GM11168 (cell line): ENCODE results near the gene SPDYE2B.
"Not testable (repeated sequence)": the region's sequence is repeated elsewhere in the genome, so short reads cannot be mapped to it uniquely, and the experiment has no call there.

Experiments
- in situ Hi-C: fragments of 300-500 bp; cut with MboI; formaldehyde crosslinking; loops from one replicate; pipeline ENCODE4 v1.12.0; 2022; ENCODE audit warnings: low sequenced_read_pairs; ENCODE audit not compliant: unreplicated experiment

The SPDYE2B gene

GRCh38 chr7:102649924-102650323, at the start of gene SPDYE2B:
Gene SPDYE2B (plus strand): TSS chr7:102650319. CDS start chr7:102652349, 2,030 bp downstream.
- in situ Hi-C loops: not testable (repeated sequence)

GRCh38 chr7:102602317-102602716, 47.8 kb upstream of the SPDYE2B start:
- in situ Hi-C loops: loop anchor here (25.0 kb wide), 1 partner anchor 90 kb away; the partner anchor contains the start of gene RASA4B

- in situ Hi-C loops: loop anchor here (25.0 kb wide), 1 partner anchor 92 kb away; the partner anchor contains the start of gene RASA4B
Observed at GRCh38 chr7:102604431-102605145, 45.5 kb upstream of the SPDYE2B start.

- in situ Hi-C loops: loop anchor here (25.0 kb wide), 1 partner anchor 95 kb away; the partner anchor contains the start of gene RASA4B
Observed at GRCh38 chr7:102606848-102607247, 43.3 kb upstream of the SPDYE2B start.

- in situ Hi-C loops: loop anchor here (25.0 kb wide), 1 partner anchor 97 kb away; the partner anchor contains the start of gene RASA4B
Observed at GRCh38 chr7:102609734-102610133, 40.4 kb upstream of the SPDYE2B start.

- in situ Hi-C loops: loop anchor here (25.0 kb wide), 1 partner anchor 98 kb away; the partner anchor contains the start of gene RASA4B
Observed at GRCh38 chr7:102610441-102610840, 39.7 kb upstream of the SPDYE2B start.

GRCh38 chr7:102611013-102611674, 39.0 kb upstream of the SPDYE2B start:
- in situ Hi-C loops: loop anchor here (25.0 kb wide), 1 partner anchor 99 kb away; the partner anchor contains the start of gene RASA4B

- in situ Hi-C loops: loop anchor here (25.0 kb wide), 1 partner anchor 99 kb away; the partner anchor contains the start of gene RASA4B
Observed at GRCh38 chr7:102611675-102612325, 38.3 kb upstream of the SPDYE2B start.

GRCh38 chr7:102613575-102614345, 36.4 kb upstream of the SPDYE2B start:
- in situ Hi-C loops: loop anchor here (25.0 kb wide), 1 partner anchor 101 kb away; the partner anchor contains the start of gene RASA4B

GRCh38 chr7:102614346-102614697, 35.8 kb upstream of the SPDYE2B start:
- in situ Hi-C loops: loop anchor here (25.0 kb wide), 1 partner anchor 102 kb away; the partner anchor contains the start of gene RASA4B

GRCh38 chr7:102614873-102615272, 35.2 kb upstream of the SPDYE2B start:
- in situ Hi-C loops: loop anchor here (25.0 kb wide), 1 partner anchor 103 kb away; the partner anchor contains the start of gene RASA4B

- in situ Hi-C loops: loop anchor here (25.0 kb wide), 1 partner anchor 104 kb away; the partner anchor contains the start of gene RASA4B
Observed at GRCh38 chr7:102615930-102616329, 34.2 kb upstream of the SPDYE2B start.

- in situ Hi-C loops: loop anchor here (25.0 kb wide), 1 partner anchor 104 kb away; the partner anchor contains the start of gene RASA4B
Observed at GRCh38 chr7:102616507-102617125, 33.5 kb upstream of the SPDYE2B start, which contains the start of gene RASA4. Gene RASA4 (minus strand): TSS chr7:102616756. CDS start chr7:102616689, 67 bp downstream.

GRCh38 chr7:102618122-102618521, 32.0 kb upstream of the SPDYE2B start:
- in situ Hi-C loops: loop anchor here (25.0 kb wide), 1 partner anchor 106 kb away; the partner anchor contains the start of gene RASA4B

GRCh38 chr7:102627271-102627904, 22.7 kb upstream of the SPDYE2B start:
- in situ Hi-C loops: not testable (repeated sequence)

GRCh38 chr7:102630622-102631021, 19.5 kb upstream of the SPDYE2B start:
- in situ Hi-C loops: not testable (repeated sequence)

GRCh38 chr7:102634299-102634698, 15.8 kb upstream of the SPDYE2B start:
- in situ Hi-C loops: not testable (repeated sequence)

GRCh38 chr7:102635354-102635753, 14.8 kb upstream of the SPDYE2B start:
- in situ Hi-C loops: not testable (repeated sequence)
